ENCODE data around the gene ANXA4.

The ANXA4 gene

GRCh38 chr2:69729266-69729665, 12.7 kb upstream of the ANXA4 start:
- H3K4me3 ChIP-seq (ENCODE audit: low read depth, low read length) = no peak overlapping the region
- no peak for DNase-seq (ENCODE audit: low read depth)
- TF ChIP-seq CTCF (conservative IDR thresholded peaks at IDR 0.05; ENCODE audit: low read depth, low read length) = no peak

DNA sequence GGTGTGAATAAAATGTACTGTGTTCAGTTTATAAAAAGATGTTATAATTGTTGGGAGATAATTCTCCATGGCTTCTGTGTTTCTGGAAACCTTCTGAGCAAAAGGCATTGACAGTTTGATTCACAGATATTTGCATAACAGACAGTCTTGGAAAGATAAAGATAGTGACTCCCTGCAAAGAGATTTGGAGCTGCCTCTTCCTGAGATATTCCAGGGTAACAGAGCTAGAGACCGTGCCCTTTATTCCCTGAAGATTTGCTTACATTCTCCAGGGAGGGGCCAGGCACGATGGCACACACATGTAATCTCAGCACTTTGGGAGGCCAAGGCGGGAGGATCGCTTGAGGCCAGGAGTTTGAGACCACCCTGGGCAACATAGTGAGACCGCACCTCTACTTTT, 12.2 kb upstream of the ANXA4 start:
- TF ChIP-seq CTCF (conservative IDR thresholded peaks at IDR 0.05; ENCODE audit: low read depth, low read length) = no peak
- no peak overlapping the region for H3K4me3 ChIP-seq (ENCODE audit: low read depth, low read length)
- DNase-seq (ENCODE audit: low read depth) = no peak

- H3K4me3 ChIP-seq (ENCODE audit: low read depth, low read length) = no peak overlapping the region
- DNase-seq (ENCODE audit: low read depth) = no peak
- TF ChIP-seq CTCF (conservative IDR thresholded peaks at IDR 0.05; ENCODE audit: low read depth, low read length) = no peak
Observed at GRCh38 chr2:69731147-69731970, 10.6 kb upstream of the ANXA4 start.

DNA sequence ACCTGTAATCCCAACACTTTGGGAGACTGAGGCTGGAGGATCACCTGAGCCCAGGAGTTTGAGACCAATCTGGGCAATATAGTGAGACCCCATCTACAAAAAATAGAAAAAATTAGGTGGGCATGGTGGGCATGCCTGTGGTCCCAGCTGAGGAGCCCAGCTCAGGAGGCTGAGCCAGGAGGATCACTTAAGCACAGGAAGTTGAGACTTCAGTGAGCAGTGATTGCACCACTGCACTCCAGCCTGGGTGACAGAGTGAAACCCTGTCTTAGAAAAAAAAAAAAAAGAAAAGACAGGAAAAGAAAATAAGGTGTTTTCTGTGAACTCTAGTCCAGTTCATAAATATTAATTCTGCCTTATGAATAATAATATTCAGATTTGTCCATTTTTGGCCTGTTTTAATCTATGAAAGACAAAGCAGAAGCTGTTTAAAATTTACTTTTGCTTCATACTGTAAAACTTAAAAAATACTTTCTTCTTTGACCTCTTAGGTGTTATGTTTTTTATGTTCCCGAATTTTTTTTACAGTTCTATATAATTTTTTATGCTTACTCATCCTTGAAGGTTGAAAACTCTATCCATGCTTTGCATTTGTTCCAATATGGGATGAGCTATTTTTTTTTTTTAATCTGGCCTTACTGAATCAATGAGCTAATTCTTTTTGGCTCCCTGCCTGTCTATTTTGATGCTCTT, 8.4 kb upstream of the ANXA4 start:
- H3K4me3 ChIP-seq (ENCODE audit: low read depth, low read length) = no peak overlapping the region
- DNase-seq (ENCODE audit: low read depth) = no peak
- TF ChIP-seq CTCF (conservative IDR thresholded peaks at IDR 0.05; ENCODE audit: low read depth, low read length) = no peak

DNA sequence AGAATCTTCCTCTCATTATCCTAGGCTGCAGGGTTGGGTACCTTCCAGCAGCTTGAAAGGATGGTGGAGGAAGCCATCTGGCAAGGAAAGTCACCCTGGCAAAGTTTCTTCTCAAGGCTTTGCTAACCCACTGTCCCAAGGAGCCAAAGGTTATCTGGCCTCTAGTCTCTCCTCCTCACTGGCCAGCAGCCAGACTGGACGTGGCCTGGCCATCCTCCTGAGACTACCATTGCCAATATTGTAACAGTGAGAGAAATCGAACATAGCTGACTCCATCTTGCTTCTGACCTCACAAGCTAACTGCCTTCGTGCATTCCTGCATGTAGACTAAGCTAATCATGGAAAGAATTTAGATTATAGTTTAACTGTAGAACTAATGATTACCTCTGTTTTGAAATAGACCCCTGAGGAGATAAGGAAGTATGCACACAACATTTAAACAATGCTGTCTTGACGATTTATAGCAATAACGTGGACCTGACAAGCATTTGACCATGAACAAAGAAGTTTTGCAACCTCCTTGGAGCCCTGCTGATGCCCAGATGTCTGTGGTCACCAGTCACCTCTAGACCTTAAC, 7.8 kb upstream of the ANXA4 start:
- no peak for TF ChIP-seq CTCF (conservative IDR thresholded peaks at IDR 0.05; ENCODE audit: low read depth, low read length)
- H3K4me3 ChIP-seq (ENCODE audit: low read depth, low read length) = no peak overlapping the region
- DNase-seq (ENCODE audit: low read depth) = no peak

GRCh38 chr2:69734854-69735544, 6.9 kb upstream of the ANXA4 start:
- peak; percentile 23 for TF ChIP-seq CTCF (conservative IDR thresholded peaks at IDR 0.05; ENCODE audit: low read depth, low read length)
- no peak for DNase-seq (ENCODE audit: low read depth)
- H3K4me3 ChIP-seq (ENCODE audit: low read depth, low read length) = no peak overlapping the region
